H1 (cell line): ENCODE measurements around the gene HDDC3. TPM values are rescaled to one million over a fixed set of nuclear protein-coding genes. Genes with fewer than 3 reads are reported as not detected.

Experiments
- BCL11A ChIP-seq, 2 experiments: IDR thresholded peaks; one replicate each; pipeline ENCODE4 v1.6.1; 2011; ENCODE audit warnings: low read depth in 2 of 2, low read length in 2 of 2, mild to moderate bottlenecking in 2 of 2
- BRCA1 ChIP-seq: IDR thresholded peaks from 2 replicates; pipeline ENCODE4 v1.6.1; 2012; ENCODE audit warnings: low read depth, low read length, improper control_type of control experiment
- CHD2 ChIP-seq: IDR thresholded peaks from 2 replicates; pipeline ENCODE4 v1.6.1; 2012; ENCODE audit warnings: low read length, improper control_type of control experiment
- CREB1 ChIP-seq: IDR thresholded peaks from 2 replicates; pipeline ENCODE4 v1.6.1; 2012; ENCODE audit warnings: inconsistent platforms
- JUN ChIP-seq: IDR thresholded peaks from 2 replicates; pipeline ENCODE4 v1.6.1; 2011; ENCODE audit warnings: low read depth, mild to moderate bottlenecking, improper control_type of control experiment, low read length
- MAFK ChIP-seq: IDR thresholded peaks from 2 replicates; pipeline ENCODE4 v1.6.1; 2012; ENCODE audit warnings: low read depth, mild to moderate bottlenecking, improper control_type of control experiment, low read length
- NANOG ChIP-seq: IDR thresholded peaks from 2 replicates; pipeline ENCODE4 v1.6.1; 2011; ENCODE audit warnings: low read length, low read depth, mild to moderate bottlenecking, inconsistent platforms; ENCODE audit not compliant: insufficient read depth, poor library complexity, severe bottlenecking
- NRF1 ChIP-seq: IDR thresholded peaks from 2 replicates; pipeline ENCODE4 v1.6.1; 2011; ENCODE audit warnings: mild to moderate bottlenecking, low read depth, low read length, improper control_type of control experiment
- RAD21 ChIP-seq, 2 experiments: IDR thresholded peaks in 1 of 2; conservative IDR thresholded peaks in 1 of 2; 2 replicates each; pipeline ENCODE4 v1.6.1; 2011; ENCODE audit warnings: low read depth in 2 of 2, low read length in 2 of 2, improper control_type of control experiment in 1 of 2, inconsistent platforms in 1 of 2, mild to moderate bottlenecking in 1 of 2, moderate library complexity in 1 of 2
- YY1 ChIP-seq: IDR thresholded peaks from 2 replicates; pipeline ENCODE4 v1.6.1; 2011; ENCODE audit warnings: low read depth, mild to moderate bottlenecking, low read length
- polyA plus RNA-seq, 7 experiments: library from polyadenylated mRNA; depleted of rRNA in 3 of 7; stranded (reverse) in 5 of 7; unstranded in 2 of 7; fragments of >200 nt in 5 of 7; fragments of 200-250 nt in 2 of 7; gene quantifications; 1 replicate in 5 of 7; 2 replicates in 1 of 7; 4 replicates in 1 of 7; pipeline versions ENCODE4 v1.2.1 to v1.2.3, GENCODE V29; 2011 to 2013; ENCODE audit warnings: missing spikeins in 2 of 7, mixed read lengths in 2 of 7
- total RNA-seq: library from RNA; stranded (reverse); fragmentation: NEBNext Ultra II Directional; extraction: Animal tissue kit (Norgen Biotek cat#: 25700); gene quantifications from 2 replicates; pipeline ENCODE4 v1.2.1, GENCODE V29; 2021
- TF ChIP-seq, protein P1 (sequence below): fragments of 300-600 bp; sonication (generic); IDR thresholded peaks from 2 replicates; pipeline ENCODE4 v1.7.1; 2012; ENCODE audit warnings: low read length, moderate library complexity, mild to moderate bottlenecking, inconsistent platforms; ENCODE audit not compliant: insufficient replicate concordance

HDDC3 gene
- total and polyA plus RNA-seq, 2 of the 8 experiments (the other 6 are each of a cell fraction or from before 2014, with no cell fraction given): 16.3 to 16.5 TPM

DNA sequence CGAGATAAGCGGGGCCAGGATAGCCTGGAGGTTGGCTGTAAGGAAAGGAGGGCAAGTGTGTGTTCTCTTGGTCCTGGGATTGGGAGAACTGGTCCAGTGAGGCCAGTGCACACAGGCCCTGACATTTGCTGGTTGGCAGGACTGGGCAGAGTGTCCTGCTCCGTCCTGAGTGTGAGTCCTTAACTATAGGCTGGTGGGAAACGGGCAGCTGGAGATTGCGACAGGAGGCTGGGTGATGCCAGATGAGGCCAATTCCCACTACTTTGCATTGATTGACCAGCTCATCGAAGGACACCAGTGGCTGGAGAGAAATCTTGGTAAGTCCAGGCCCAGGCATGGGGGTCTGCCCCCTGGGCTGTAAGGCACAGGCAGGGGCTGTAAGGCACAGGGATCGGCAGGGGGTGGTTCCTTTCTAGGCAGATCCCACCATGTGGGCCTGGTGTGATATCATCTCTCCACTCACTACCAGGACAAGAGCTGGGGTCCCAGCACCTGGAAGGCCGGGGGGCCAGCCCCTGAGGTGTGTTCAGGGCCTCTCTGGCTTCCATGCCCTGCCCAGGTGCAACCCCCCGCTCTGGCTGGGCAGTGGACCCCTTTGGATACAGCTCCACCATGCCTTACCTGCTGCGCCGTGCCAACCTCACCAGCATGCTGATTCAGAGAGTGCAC, 26.0 kb downstream of the HDDC3 start (continued):
- TF ChIP-seq, protein P1, sequence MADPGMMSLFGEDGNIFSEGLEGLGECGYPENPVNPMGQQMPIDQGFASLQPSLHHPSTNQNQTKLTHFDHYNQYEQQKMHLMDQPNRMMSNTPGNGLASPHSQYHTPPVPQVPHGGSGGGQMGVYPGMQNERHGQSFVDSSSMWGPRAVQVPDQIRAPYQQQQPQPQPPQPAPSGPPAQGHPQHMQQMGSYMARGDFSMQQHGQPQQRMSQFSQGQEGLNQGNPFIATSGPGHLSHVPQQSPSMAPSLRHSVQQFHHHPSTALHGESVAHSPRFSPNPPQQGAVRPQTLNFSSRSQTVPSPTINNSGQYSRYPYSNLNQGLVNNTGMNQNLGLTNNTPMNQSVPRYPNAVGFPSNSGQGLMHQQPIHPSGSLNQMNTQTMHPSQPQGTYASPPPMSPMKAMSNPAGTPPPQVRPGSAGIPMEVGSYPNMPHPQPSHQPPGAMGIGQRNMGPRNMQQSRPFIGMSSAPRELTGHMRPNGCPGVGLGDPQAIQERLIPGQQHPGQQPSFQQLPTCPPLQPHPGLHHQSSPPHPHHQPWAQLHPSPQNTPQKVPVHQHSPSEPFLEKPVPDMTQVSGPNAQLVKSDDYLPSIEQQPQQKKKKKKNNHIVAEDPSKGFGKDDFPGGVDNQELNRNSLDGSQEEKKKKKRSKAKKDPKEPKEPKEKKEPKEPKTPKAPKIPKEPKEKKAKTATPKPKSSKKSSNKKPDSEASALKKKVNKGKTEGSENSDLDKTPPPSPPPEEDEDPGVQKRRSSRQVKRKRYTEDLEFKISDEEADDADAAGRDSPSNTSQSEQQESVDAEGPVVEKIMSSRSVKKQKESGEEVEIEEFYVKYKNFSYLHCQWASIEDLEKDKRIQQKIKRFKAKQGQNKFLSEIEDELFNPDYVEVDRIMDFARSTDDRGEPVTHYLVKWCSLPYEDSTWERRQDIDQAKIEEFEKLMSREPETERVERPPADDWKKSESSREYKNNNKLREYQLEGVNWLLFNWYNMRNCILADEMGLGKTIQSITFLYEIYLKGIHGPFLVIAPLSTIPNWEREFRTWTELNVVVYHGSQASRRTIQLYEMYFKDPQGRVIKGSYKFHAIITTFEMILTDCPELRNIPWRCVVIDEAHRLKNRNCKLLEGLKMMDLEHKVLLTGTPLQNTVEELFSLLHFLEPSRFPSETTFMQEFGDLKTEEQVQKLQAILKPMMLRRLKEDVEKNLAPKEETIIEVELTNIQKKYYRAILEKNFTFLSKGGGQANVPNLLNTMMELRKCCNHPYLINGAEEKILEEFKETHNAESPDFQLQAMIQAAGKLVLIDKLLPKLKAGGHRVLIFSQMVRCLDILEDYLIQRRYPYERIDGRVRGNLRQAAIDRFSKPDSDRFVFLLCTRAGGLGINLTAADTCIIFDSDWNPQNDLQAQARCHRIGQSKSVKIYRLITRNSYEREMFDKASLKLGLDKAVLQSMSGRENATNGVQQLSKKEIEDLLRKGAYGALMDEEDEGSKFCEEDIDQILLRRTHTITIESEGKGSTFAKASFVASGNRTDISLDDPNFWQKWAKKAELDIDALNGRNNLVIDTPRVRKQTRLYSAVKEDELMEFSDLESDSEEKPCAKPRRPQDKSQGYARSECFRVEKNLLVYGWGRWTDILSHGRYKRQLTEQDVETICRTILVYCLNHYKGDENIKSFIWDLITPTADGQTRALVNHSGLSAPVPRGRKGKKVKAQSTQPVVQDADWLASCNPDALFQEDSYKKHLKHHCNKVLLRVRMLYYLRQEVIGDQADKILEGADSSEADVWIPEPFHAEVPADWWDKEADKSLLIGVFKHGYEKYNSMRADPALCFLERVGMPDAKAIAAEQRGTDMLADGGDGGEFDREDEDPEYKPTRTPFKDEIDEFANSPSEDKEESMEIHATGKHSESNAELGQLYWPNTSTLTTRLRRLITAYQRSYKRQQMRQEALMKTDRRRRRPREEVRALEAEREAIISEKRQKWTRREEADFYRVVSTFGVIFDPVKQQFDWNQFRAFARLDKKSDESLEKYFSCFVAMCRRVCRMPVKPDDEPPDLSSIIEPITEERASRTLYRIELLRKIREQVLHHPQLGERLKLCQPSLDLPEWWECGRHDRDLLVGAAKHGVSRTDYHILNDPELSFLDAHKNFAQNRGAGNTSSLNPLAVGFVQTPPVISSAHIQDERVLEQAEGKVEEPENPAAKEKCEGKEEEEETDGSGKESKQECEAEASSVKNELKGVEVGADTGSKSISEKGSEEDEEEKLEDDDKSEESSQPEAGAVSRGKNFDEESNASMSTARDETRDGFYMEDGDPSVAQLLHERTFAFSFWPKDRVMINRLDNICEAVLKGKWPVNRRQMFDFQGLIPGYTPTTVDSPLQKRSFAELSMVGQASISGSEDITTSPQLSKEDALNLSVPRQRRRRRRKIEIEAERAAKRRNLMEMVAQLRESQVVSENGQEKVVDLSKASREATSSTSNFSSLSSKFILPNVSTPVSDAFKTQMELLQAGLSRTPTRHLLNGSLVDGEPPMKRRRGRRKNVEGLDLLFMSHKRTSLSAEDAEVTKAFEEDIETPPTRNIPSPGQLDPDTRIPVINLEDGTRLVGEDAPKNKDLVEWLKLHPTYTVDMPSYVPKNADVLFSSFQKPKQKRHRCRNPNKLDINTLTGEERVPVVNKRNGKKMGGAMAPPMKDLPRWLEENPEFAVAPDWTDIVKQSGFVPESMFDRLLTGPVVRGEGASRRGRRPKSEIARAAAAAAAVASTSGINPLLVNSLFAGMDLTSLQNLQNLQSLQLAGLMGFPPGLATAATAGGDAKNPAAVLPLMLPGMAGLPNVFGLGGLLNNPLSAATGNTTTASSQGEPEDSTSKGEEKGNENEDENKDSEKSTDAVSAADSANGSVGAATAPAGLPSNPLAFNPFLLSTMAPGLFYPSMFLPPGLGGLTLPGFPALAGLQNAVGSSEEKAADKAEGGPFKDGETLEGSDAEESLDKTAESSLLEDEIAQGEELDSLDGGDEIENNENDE: no peak
- TF ChIP-seq CHD2 (no peak), BRCA1 (no peak), NANOG (no peak), JUN (no peak), RAD21 (IDR thresholded peaks at IDR 0.05 in 1 of 2, conservative IDR thresholded peaks at IDR 0.05 in 1 of 2; ENCODE audit: low read depth in 2 of 2, low read length in 2 of 2) (no peak), NRF1 (no peak), YY1 (no peak), CREB1 (no peak), BCL11A (IDR thresholded peaks at IDR 0.05; ENCODE audit: low read depth in 2 of 2, low read length in 2 of 2) (no peak), MAFK (no peak)
